ENCODE data around the gene ATL2. TPM values are rescaled to one million over a fixed set of nuclear protein-coding genes. Genes with fewer than 3 reads are reported as not detected.
"Not testable (repeated sequence)": the region's sequence is repeated elsewhere in the genome, so short reads cannot be mapped to it uniquely, and the experiment has no call there.

The ATL2 gene
- total and polyA plus RNA-seq, 9 donors = 47.9 to 149 (median 88.6) TPM

- Histone ChIP-seq H3K27ac (no peak overlapping the region), H3K9me3 (no peaks in the 10 kb centered on the region), H3K4me3 (no peak overlapping the region), H3K4me1 (ENCODE audit: insufficient read depth) (no peaks in the 10 kb centered on the region), H3K36me3 (no peaks in the 10 kb centered on the region), H3K27me3 (no peaks in the 10 kb centered on the region)
- WGBS, 3 donors = 84 to 91% (median 89%) methylated on average over 4 of the region's 4 CpGs
- DNase-seq = no peak
- TF ChIP-seq POLR2A (IDR thresholded peaks at IDR 0.05) = no peak
- intact Hi-C loops (cut with DNase I) = loop anchor here in 3 of 4 donors (5.0 to 10.0 kb wide), 3 partner anchors 202 to 297 kb away; partner anchors contain the start of gene CYP1B1 (in 2 of the 3)
Measured at GRCh38 chr2:38279201-38279600, 97.9 kb downstream of the ATL2 start.

- not testable (repeated sequence) for H3K4me1 ChIP-seq (ENCODE audit: insufficient read depth); H3K27me3 ChIP-seq; H3K27ac ChIP-seq; H3K4me3 ChIP-seq; DNase-seq; H3K9me3 ChIP-seq; H3K36me3 ChIP-seq
- WGBS, 3 donors = 85 to 87% (median 85%) methylated on average over 9 of the region's 9 CpGs
- intact Hi-C loops (cut with DNase I) = loop anchor here in 3 of 4 donors (5.0 to 10.0 kb wide), 3 partner anchors 201 to 296 kb away; partner anchors contain the start of gene CYP1B1 (in 2 of the 3)
Measured at GRCh38 chr2:38278117-38278438, 99.0 kb downstream of the ATL2 start.

DNA sequence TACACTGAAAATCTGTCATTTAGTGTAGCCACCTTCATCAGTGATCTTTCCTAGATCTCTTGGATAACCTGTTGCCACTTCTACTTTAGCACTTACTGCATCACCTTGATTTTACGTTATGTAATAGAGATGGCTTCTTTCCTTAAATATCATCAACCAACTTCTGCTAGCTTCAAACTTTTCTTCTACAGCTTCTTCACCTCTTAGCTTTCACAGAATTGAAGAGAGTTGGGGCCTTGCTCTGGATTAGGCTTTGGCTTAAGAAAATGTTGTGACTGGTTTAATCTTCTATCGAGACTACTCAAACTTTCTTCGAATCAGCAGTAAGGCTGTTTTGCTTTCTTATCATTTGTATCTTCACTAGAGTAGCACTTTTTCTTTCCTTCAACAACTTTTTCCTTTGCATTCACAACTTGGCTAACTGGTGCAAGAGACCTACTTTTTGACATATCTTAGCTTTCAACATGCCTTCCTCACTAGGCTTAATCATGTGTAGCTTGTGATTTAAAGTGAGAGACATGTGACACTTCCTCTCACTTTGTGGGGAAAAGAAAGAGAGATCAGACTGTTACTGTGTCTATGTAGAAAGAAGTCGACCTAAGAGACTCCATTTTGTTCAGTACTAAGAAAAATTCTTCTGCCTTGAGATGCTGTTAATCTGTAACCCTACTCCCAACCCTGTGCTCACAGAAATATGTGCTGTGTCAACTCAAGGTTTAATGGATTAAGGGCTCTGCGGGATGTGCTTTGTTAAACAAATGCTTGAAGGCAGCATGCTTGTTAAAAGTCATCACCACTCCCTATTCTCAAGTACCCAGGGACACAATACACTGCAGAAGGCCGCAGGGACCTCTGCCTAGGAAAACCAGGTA, 99.6 kb downstream of the ATL2 start:
- no peaks in the 10 kb centered on the region for H3K27me3 ChIP-seq
- no peaks in the 10 kb centered on the region for H3K36me3 ChIP-seq
- 70 to 76% (median 75%) methylated on average over 6 of the region's 6 CpGs for WGBS, 3 donors
- no peak for TF ChIP-seq CTCF (IDR thresholded peaks at IDR 0.05)
- no peak for TF ChIP-seq POLR2A (IDR thresholded peaks at IDR 0.05)
- no peak for TF ChIP-seq EP300 (IDR thresholded peaks at IDR 0.05)
- no peaks in the 10 kb centered on the region for H3K9me3 ChIP-seq
- no peak for DNase-seq
- no peak overlapping the region for H3K4me3 ChIP-seq
- intact Hi-C loops (cut with DNase I) = loop anchor here in 3 of 4 donors (5.0 to 10.0 kb wide), 3 partner anchors 200 to 295 kb away; partner anchors contain the start of gene CYP1B1 (in 2 of the 3)
- no peaks in the 10 kb centered on the region for H3K4me1 ChIP-seq (ENCODE audit: insufficient read depth)
- H3K27ac ChIP-seq = no peak overlapping the region

GRCh38 chr2:38274286-38275276, 102.5 kb downstream of the ATL2 start:
- TF ChIP-seq EP300 (IDR thresholded peaks at IDR 0.05) (no peak), POLR2A (IDR thresholded peaks at IDR 0.05) (no peak), CTCF (IDR thresholded peaks at IDR 0.05) (peak; percentile 51 to 93 (median 91))
- H3K9me3 ChIP-seq = no peaks in the 10 kb centered on the region
- peak in 2 of 5 donors; percentile 19 to 44 for DNase-seq
- no peak overlapping the region for H3K27ac ChIP-seq
- no peak overlapping the region for H3K4me3 ChIP-seq
- H3K4me1 ChIP-seq (ENCODE audit: insufficient read depth) = no peaks in the 10 kb centered on the region
- intact Hi-C loops (cut with DNase I) = loop anchor here (2.0 to 10.0 kb wide), 4 partner anchors 197 to 292 kb away; partner anchors contain the start of gene CYP1B1 (in 3 of the 4)
- H3K27me3 ChIP-seq = no peaks in the 10 kb centered on the region
- H3K36me3 ChIP-seq = no peaks in the 10 kb centered on the region
- 39 to 41% (median 41%) methylated on average over 7 of the region's 7 CpGs for WGBS, 3 donors

DNA sequence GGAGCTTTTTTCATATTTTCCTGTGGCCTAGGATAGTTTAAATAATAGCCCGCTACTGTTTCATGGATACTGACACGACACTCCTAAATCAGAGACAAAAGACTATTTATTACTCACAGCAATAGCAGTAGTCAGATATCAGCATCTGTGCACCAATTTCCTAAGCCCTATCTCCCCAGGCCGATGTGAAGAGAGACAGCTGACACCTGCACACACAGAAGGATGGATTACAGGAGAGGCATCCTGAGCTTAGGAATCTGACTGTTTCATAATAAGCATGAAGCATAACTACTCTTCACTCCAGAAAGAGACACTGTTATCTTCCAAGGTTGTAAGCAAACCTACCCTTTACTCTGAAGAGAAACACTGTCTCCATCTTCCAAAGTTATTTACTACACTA, 105.4 kb downstream of the ATL2 start:
- WGBS, 3 donors = 75 to 81% (median 77%) methylated on average over 3 of the region's 3 CpGs
- TF ChIP-seq CTCF (IDR thresholded peaks at IDR 0.05) = no peak
- no peak for TF ChIP-seq EP300 (IDR thresholded peaks at IDR 0.05)
- TF ChIP-seq POLR2A (IDR thresholded peaks at IDR 0.05) = no peak
- intact Hi-C loops (cut with DNase I) = loop anchor here in 2 of 4 donors (5.0 to 10.0 kb wide), 2 partner anchors 194 to 197 kb away; partner anchors contain the start of gene CYP1B1 (in 2 of the 2)
- DNase-seq = no peak
- Histone ChIP-seq H3K27ac (no peak overlapping the region), H3K4me1 (ENCODE audit: insufficient read depth) (no peaks in the 10 kb centered on the region), H3K27me3 (no peaks in the 10 kb centered on the region), H3K9me3 (no peaks in the 10 kb centered on the region), H3K36me3 (no peaks in the 10 kb centered on the region), H3K4me3 (no peak overlapping the region)
